Ovary (tissue), 9 donors: ENCODE data around the gene EDN1. TPM values are rescaled to one million over a fixed set of nuclear protein-coding genes. Genes with fewer than 3 reads are reported as not detected.
"Not testable (repeated sequence)": the region's sequence is repeated elsewhere in the genome, so short reads cannot be mapped to it uniquely, and the experiment has no call there.

Experiments used
- DNase-seq, 5 donors: peaks; one replicate each; pipeline ENCODE4 v3.0.0-alpha.2; 2019 to 2020
- H3K27ac ChIP-seq, 2 donors: fragments of 200-600 bp; one replicate each; pipeline versions ENCODE4 v1.5.1 to v1.8.0; 2019 to 2022
- H3K27me3 ChIP-seq: fragments of 200-600 bp; one replicate; pipeline ENCODE4 v1.8.0; 2022
- H3K36me3 ChIP-seq: fragments of 200-600 bp; sonication (generic); one replicate; pipeline ENCODE4 v1.5.1; 2019
- H3K4me1 ChIP-seq: one replicate; pipeline ENCODE4 v1.8.1; 2013; ENCODE audit warnings: mild to moderate bottlenecking, moderate library complexity; ENCODE audit not compliant: insufficient read depth
- H3K4me3 ChIP-seq: fragments of 200-600 bp; sonication (generic); one replicate; pipeline ENCODE4 v1.5.1; 2017
- H3K9me3 ChIP-seq, 2 donors: fragments of 200-600 bp in 1 of 2; sonication (generic) in 1 of 2; one replicate each; pipeline versions ENCODE4 v1.5.1 to v1.8.1; 2013 to 2019; ENCODE audit warnings: mild to moderate bottlenecking in 1 of 2, moderate library complexity in 1 of 2
- EP300 ChIP-seq: sonication (generic); formaldehyde crosslinking; IDR thresholded peaks from one replicate; pipeline ENCODE4 v1.6.1; 2017; ENCODE audit warnings: antibody characterized with exemption
- POLR2A ChIP-seq: fragments of 450-650 bp; IDR thresholded peaks from one replicate; pipeline ENCODE4 v1.6.1; 2017; ENCODE audit warnings: antibody characterized with exemption, mild to moderate bottlenecking, moderate library complexity
- WGBS, 3 donors: extraction: QIAGEN DNeasy Blood & Tissue Kit in 1 of 3; methylation state at CpG; one replicate each; pipeline versions ENCODE4 v1.1.5 to v1.1.7; 2013 to 2017; 5-methylcytosine and 5-hydroxymethylcytosine counted together
- intact Hi-C, 4 donors: fragments of 100-400 bp; cut with DNase I; formaldehyde crosslinking; loops; one replicate each; pipeline versions ENCODE4 v1.11.0 to v1.15.1; 2022 to 2023
- polyA plus RNA-seq, 2 donors: library from polyadenylated mRNA; stranded (reverse); fragments of 200-250 nt in 1 of 2; fragments of 350-450 nt in 1 of 2; fragmentation: Illumina TruSeq in 1 of 2; extraction: RNeasy Lipid Tissue Mini Kit (QIAGEN cat#74804) in 1 of 2; gene quantifications; one replicate each; pipeline ENCODE4 v1.2.3, GENCODE V29; 2013 to 2014
- total RNA-seq, 7 donors: library from RNA; depleted of rRNA in 2 of 7; stranded (reverse); fragments of >200 nt in 2 of 7; fragmentation: NEBNext Ultra II Directional in 3 of 7; extraction: Animal tissue kit (Norgen Biotek cat#: 25700) in 3 of 7; gene quantifications; one replicate each; pipeline versions ENCODE4 v1.1.0 to v1.2.4, GENCODE V29; 2016 to 2023
- TF ChIP-seq, protein P1 (sequence below), 3 donors: fragments of 450-650 bp in 2 of 3; fragments of 200-600 bp in 1 of 3; IDR thresholded peaks; one replicate each; pipeline versions ENCODE4 v1.5.1 to v1.8.0; 2016 to 2022; ENCODE audit warnings: antibody characterized with exemption in 3 of 3, mild to moderate bottlenecking in 1 of 3
- donor health status: DM: no; HTN: no; CAD: no; lungs with moderate emphysema.
- donor health status: DM: no; HTN: no; CAD: no.
- donor health status: Bipolar disorder and iron deficiency.
- donor health status: DM: yes; HTN: yes; CAD: no.
- donor health status: DM: no; HTN: no; CAD: no.
- donor health status: DM: yes; HTN: yes; CAD: no.

The EDN1 gene
- total and polyA plus RNA-seq, 9 donors = 0.95 to 11.1 (median 3.1) TPM

DNA sequence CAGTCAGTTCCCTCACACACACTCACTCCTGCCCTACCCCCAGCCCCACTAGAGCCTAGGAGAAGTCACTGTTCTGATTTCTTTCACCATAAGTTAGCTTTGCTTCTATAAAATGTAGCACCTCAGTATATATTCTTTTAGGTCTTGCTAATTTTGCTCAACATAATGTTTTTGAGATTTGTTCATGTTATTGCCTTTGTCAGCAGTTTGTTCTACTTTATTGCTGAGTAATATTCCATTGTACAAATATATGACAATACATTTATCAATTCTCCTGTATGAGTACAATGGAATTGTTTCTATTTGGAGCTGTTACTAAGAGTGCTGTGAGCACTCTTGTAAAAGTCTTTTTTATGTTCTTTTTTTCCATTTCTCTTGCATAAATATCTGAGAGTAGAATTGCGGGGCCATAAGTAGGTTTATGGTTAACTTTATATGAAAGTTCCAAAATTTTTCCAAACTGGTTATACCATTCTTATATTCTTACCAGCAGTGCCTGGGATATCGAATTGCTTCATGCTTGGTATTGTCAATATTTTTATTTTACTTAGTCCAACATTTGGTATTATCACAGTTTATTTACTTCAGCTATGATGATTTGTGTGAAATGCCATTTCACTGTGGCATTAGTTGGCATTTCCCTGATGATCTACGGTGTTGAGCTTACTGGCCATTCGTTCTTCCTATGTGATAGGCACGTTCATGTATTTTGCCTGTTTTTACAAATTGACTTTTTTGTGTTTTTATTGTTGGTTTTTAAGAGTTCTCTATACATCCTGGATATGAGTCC, 25.3 kb downstream of the EDN1 start:
- H3K9me3 ChIP-seq = no peaks in the 10 kb centered on the region
- no peaks in the 10 kb centered on the region for H3K36me3 ChIP-seq
- H3K27ac ChIP-seq = no peak overlapping the region
- TF ChIP-seq, protein P1, sequence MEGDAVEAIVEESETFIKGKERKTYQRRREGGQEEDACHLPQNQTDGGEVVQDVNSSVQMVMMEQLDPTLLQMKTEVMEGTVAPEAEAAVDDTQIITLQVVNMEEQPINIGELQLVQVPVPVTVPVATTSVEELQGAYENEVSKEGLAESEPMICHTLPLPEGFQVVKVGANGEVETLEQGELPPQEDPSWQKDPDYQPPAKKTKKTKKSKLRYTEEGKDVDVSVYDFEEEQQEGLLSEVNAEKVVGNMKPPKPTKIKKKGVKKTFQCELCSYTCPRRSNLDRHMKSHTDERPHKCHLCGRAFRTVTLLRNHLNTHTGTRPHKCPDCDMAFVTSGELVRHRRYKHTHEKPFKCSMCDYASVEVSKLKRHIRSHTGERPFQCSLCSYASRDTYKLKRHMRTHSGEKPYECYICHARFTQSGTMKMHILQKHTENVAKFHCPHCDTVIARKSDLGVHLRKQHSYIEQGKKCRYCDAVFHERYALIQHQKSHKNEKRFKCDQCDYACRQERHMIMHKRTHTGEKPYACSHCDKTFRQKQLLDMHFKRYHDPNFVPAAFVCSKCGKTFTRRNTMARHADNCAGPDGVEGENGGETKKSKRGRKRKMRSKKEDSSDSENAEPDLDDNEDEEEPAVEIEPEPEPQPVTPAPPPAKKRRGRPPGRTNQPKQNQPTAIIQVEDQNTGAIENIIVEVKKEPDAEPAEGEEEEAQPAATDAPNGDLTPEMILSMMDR (IDR thresholded peaks at IDR 0.05) = no peak
- TF ChIP-seq EP300 (no peak), POLR2A (no peak)
- DNase-seq = no peak
- H3K27me3 ChIP-seq = no peaks in the 10 kb centered on the region
- no peak overlapping the region for H3K4me3 ChIP-seq
- intact Hi-C loops = no loop called here
- no peaks in the 10 kb centered on the region for H3K4me1 ChIP-seq
- 83 to 90% (median 89%) methylated on average over 5 of the region's 5 CpGs for WGBS, 3 donors

DNA sequence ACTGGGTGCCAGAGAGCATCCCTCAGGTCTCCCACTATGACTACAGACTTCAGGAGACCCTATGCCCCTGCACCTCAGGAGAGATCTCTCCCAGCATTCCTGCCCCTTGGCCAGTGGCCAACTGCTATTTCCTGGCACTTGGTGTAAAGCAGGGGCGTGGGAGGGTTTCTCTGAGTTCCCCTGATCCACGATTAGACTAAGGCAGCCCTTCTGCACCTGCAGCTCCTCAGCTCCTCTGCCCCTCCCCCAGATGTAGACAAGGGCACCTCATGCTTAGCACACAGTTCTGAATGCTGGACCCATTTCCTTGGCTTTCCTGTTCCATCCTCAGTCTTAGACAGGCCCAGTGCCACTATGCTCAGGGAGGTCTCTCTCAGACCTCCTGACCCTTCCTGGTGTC, 28.6 kb downstream of the EDN1 start:
- no peaks in the 10 kb centered on the region for H3K9me3 ChIP-seq
- 58 to 88% (median 65%) methylated on average over 2 of the region's 2 CpGs for WGBS, 3 donors
- intact Hi-C loops = no loop called here
- no peaks in the 10 kb centered on the region for H3K4me1 ChIP-seq
- TF ChIP-seq EP300 = no peak
- TF ChIP-seq, protein P1 (IDR thresholded peaks at IDR 0.05) = no peak
- no peak for TF ChIP-seq POLR2A
- H3K36me3 ChIP-seq = no peaks in the 10 kb centered on the region
- no peaks in the 10 kb centered on the region for H3K27me3 ChIP-seq
- DNase-seq = no peak
- H3K4me3 ChIP-seq = no peak overlapping the region
- H3K27ac ChIP-seq = no peak overlapping the region

DNA sequence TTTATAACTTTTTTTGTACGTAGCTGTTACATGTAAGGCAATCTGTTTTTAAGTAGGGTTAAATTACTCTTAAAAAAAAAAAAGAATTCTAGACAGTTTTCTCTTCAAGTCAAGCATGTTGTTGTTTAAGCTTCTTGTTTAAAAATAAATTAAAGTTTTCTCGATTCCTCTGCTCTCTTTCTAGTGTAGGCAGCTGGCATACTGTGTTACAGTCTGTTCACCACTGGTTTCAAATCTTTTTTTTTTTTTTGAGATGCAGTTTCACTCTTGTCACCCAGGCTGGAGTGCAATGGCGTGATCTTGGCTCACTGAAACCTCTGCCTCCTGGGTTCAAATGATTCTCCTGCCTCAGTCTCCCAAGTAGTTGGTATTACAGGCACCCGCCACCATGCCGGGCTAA, 29.9 kb downstream of the EDN1 start:
- H3K27me3 ChIP-seq, H3K27ac ChIP-seq, H3K36me3 ChIP-seq, intact Hi-C loops, H3K9me3 ChIP-seq, DNase-seq, H3K4me3 ChIP-seq, H3K4me1 ChIP-seq: not testable (repeated sequence)
- 83 to 92% (median 88%) methylated on average over 5 of the region's 5 CpGs for WGBS, 3 donors

DNA sequence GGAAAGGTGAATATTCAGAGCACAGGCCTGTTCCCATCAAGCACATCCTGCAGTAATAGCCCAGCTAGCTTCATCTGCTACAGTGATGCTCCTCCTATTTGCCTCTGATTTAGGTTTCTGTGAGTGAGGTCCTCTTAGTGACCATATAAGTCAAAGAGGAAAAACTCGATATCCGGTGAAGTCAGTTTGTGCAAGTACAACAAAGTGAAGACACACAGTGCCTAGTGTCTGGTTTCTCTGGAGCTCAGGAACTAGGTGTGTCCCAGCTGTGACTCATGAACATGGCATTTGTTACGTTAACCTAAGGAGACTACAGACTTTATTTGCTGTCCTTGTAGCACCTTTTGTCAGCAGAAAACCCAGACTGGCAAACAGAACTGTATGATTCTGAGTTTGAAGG, 33.9 kb downstream of the EDN1 start:
- H3K4me3 ChIP-seq = no peak overlapping the region
- DNase-seq = no peak
- 80 to 83% (median 82%) methylated on average over 3 of the region's 3 CpGs for WGBS, 3 donors
- no peaks in the 10 kb centered on the region for H3K9me3 ChIP-seq
- TF ChIP-seq EP300 = no peak
- TF ChIP-seq, protein P1 (IDR thresholded peaks at IDR 0.05) = no peak
- TF ChIP-seq POLR2A = no peak
- H3K4me1 ChIP-seq = no peaks in the 10 kb centered on the region
- H3K27me3 ChIP-seq = no peaks in the 10 kb centered on the region
- no peaks in the 10 kb centered on the region for H3K36me3 ChIP-seq
- intact Hi-C loops = no loop called here
- H3K27ac ChIP-seq = no peak overlapping the region

DNA sequence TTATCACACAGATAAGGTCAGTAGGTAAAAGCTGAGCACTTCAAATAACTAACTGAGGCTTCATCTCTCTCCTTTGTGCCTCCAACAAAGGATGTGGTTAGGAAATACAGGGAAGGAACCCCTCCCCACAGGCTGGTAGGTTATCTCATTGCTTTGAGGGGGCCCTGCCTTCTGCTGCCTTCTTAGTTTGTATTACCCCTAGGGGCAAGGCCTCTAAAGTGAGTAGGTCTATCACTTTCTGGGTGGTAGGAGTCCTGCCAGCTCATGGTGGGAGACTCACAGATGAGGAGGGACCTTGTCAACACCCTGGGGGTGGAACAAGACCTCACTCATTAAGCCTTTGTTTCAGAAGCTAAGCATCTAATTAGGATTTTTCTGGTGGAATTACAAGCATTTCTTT, 34.6 kb downstream of the EDN1 start:
- DNase-seq = no peak
- H3K27ac ChIP-seq = no peak overlapping the region
- no peaks in the 10 kb centered on the region for H3K36me3 ChIP-seq
- H3K9me3 ChIP-seq = no peaks in the 10 kb centered on the region
- H3K27me3 ChIP-seq = no peaks in the 10 kb centered on the region
- intact Hi-C loops = no loop called here
- no peaks in the 10 kb centered on the region for H3K4me1 ChIP-seq
- no peak overlapping the region for H3K4me3 ChIP-seq
- no peak for TF ChIP-seq POLR2A
